ENCODE measurements around the gene DIS3L2.

DNA sequence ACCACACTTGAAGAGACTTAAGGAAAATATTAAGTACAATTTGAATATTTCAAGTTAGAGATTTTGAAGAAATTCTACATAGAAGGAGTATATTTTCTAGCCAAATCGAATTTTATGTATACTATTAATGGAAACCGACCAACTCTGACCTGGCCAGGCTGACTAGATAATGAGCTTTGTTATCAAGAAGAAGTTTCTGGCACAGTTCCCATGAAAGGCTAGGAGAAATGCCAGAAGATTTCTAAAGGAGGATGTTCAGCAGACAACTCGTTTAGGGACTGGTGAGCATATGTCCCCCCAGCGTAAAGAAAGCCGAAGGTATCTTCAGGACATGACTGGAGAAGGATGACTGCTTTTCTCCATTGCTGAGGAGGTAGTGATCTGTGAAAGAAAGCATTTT is 127.3 kb downstream of the DIS3L2 start:
- TF ChIP-seq EZH2 (IDR thresholded peaks at IDR 0.05; ENCODE audit: borderline replicate concordance, low read length) = no peak
- TF ChIP-seq, protein P1, sequence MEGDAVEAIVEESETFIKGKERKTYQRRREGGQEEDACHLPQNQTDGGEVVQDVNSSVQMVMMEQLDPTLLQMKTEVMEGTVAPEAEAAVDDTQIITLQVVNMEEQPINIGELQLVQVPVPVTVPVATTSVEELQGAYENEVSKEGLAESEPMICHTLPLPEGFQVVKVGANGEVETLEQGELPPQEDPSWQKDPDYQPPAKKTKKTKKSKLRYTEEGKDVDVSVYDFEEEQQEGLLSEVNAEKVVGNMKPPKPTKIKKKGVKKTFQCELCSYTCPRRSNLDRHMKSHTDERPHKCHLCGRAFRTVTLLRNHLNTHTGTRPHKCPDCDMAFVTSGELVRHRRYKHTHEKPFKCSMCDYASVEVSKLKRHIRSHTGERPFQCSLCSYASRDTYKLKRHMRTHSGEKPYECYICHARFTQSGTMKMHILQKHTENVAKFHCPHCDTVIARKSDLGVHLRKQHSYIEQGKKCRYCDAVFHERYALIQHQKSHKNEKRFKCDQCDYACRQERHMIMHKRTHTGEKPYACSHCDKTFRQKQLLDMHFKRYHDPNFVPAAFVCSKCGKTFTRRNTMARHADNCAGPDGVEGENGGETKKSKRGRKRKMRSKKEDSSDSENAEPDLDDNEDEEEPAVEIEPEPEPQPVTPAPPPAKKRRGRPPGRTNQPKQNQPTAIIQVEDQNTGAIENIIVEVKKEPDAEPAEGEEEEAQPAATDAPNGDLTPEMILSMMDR (IDR thresholded peaks at IDR 0.05; ENCODE audit: low read length) = no peak

Measured in OCI-LY1 (cell line).